ENCODE measurements around the gene DOHH.

The DOHH gene

DNA sequence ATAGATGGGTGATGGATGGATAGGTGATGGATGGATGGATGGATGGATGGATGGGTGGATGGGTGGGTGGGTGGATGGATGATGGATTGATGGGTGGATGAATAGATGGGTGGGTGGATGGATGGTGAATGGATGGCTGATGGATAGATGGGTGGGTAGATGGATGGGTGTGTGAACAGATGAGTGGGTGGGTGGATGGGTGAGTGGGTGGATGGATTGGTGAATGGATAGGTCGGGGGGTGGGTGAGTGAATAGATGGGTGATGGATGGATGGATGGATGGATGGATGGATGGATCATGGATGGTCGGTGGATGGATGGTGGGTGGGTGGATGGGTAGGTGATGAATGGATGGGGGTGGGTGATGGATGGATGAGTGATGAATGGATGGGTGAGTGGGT, 23.6 kb downstream of the DOHH start:
- no peak for DNase-seq (ENCODE audit: low read depth)
- TF ChIP-seq, protein P1, sequence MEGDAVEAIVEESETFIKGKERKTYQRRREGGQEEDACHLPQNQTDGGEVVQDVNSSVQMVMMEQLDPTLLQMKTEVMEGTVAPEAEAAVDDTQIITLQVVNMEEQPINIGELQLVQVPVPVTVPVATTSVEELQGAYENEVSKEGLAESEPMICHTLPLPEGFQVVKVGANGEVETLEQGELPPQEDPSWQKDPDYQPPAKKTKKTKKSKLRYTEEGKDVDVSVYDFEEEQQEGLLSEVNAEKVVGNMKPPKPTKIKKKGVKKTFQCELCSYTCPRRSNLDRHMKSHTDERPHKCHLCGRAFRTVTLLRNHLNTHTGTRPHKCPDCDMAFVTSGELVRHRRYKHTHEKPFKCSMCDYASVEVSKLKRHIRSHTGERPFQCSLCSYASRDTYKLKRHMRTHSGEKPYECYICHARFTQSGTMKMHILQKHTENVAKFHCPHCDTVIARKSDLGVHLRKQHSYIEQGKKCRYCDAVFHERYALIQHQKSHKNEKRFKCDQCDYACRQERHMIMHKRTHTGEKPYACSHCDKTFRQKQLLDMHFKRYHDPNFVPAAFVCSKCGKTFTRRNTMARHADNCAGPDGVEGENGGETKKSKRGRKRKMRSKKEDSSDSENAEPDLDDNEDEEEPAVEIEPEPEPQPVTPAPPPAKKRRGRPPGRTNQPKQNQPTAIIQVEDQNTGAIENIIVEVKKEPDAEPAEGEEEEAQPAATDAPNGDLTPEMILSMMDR (conservative IDR thresholded peaks at IDR 0.05; ENCODE audit: control insufficient read depth, insufficient read depth, low read depth, low read length): no peak
- H3K4me3 ChIP-seq (ENCODE audit: control insufficient read depth, low read depth, low read length): no peak overlapping the region

DNA sequence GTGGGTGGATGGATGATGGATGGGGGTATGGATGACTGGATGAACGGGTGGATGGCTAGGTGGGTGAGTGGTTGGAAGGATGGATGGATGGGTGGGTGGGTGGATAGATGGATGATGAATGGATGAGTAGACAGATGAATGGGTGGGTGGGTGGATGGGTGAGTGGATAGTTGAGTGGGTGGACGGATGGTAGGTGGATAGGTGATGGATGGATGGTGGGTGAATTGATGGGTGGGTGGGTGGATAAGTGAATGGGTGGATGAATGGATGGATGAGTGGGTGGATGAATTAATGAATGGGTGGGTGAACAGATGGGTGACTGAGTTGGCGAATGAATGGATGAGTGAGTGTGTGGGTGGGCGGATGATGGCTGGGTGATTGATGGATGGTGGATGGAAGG, 25.0 kb downstream of the DOHH start:
- TF ChIP-seq, protein P1 (conservative IDR thresholded peaks at IDR 0.05; ENCODE audit: control insufficient read depth, insufficient read depth, low read depth, low read length): no peak
- no peak for DNase-seq (ENCODE audit: low read depth)
- no peak overlapping the region for H3K4me3 ChIP-seq (ENCODE audit: control insufficient read depth, low read depth, low read length)

DNA sequence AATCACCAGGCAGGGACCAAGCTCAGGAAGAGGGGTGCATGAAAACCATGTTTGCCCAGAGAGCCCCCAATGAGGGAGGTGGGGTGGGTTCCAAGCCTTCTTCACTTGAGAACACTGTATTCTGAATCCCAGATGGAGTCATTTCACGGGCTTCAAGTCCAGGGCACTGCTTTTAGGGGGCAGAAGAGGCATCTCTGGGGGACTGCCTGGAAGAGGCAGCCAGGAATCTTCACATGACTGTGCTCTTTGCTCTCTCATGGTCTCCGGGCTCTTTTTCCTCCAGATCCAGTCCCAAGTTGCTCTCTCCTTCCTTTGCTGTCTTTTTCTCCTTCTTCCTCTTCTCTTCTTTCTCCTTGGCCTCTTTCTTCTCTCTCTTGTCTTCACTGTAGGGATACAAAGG, 25.9 kb downstream of the DOHH start:
- DNase-seq (ENCODE audit: low read depth): no peak
- TF ChIP-seq, protein P1 (conservative IDR thresholded peaks at IDR 0.05; ENCODE audit: control insufficient read depth, insufficient read depth, low read depth, low read length): no peak
- no peak overlapping the region for H3K4me3 ChIP-seq (ENCODE audit: control insufficient read depth, low read depth, low read length)

DNA sequence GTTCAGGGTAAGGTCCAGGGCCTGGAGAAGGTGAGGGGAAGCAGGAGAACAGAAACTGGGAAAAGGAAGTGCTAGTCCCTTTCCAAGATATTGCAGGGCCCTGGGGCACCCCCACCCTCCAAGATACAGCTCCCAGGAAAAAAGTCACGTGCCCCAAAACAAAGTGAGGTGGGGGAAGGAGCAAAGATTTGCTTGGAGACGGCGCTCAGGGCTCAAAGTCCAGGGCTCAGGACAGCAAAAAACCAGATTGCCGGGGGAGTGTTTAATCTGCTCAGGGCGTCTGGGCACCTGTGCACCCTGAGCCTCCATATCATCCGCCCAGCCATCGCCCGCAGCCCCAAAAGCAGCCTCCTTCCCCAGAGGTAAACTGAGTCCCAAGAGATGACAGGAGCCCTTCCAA, 26.5 kb downstream of the DOHH start:
- H3K4me3 ChIP-seq (ENCODE audit: control insufficient read depth, low read depth, low read length): no peak overlapping the region
- DNase-seq (ENCODE audit: low read depth): no peak
- TF ChIP-seq, protein P1 (conservative IDR thresholded peaks at IDR 0.05; ENCODE audit: control insufficient read depth, insufficient read depth, low read depth, low read length): no peak

DNA sequence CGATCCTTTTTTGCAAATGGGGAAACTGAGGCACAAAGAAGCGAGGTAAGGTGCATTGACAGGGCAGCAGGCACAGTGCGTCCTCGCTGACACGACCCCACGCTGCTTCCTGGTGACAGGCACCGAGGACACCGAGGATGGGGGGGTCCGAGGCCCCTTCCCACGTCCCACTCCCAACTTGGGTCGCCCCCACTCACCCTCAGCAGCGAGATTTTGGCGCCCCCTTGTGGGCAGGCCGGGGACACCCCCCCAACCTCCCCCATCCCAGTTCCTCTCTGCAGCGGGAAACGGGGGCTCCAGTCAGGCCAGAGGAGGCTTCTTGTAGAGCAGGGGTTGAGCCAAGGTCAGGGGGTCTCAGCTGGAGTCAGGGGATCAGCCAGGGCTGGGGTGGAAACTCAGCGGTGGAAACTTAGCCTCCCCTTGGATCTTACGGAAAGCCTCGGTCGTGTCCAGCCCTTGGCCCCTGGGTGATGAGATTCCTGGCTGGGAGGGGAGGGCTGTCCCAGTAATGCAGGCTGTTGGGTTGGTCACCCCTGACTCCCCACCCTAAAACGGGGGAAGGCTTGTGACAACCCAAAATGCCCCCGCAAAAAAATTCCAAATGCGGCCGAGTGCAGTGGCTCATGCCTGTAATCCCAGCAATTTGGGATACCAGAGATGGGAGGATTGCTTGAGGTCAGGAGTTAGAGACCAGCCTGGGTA, 28.4 kb downstream of the DOHH start:
- no peak for DNase-seq (ENCODE audit: low read depth)
- H3K4me3 ChIP-seq (ENCODE audit: control insufficient read depth, low read depth, low read length): no peak overlapping the region
- TF ChIP-seq, protein P1 (conservative IDR thresholded peaks at IDR 0.05; ENCODE audit: control insufficient read depth, insufficient read depth, low read depth, low read length): peak; percentile 79

DNA sequence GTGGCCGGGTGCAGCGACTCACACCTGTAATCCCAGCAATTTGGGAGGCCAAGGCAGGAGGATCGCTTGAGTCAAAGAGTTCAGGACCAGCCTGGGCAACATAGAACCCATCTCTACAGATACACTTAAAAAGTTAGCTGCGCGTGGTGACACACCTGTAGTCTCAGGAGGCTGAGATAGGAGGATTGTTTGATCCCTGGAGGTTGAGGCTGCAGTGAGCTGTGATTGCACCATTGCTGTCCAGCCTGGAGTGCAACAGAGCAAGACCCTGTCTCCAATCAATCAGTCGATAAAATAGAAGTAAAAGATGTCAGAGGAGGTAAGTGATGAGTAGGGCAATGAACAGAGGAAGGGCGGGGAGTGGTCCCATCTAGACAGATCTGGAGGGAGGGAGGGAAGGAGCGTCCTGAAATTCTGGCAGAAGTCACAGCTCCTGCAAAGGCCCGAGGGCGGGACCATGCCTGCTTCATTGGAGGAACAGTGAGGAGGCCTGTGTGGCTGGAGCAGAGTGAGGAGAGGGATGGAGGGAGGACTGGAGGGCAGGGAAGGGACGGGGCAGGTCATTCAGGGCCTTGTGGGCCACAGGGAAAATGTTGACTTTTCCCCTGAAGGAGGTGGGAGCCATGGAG, 29.9 kb downstream of the DOHH start:
- no peak overlapping the region for H3K4me3 ChIP-seq (ENCODE audit: control insufficient read depth, low read depth, low read length)
- TF ChIP-seq, protein P1 (conservative IDR thresholded peaks at IDR 0.05; ENCODE audit: control insufficient read depth, insufficient read depth, low read depth, low read length): no peak
- DNase-seq (ENCODE audit: low read depth): peak; percentile 24
